ENCODE data around the gene VMAC. TPM values are rescaled to one million over a fixed set of nuclear protein-coding genes. Genes with fewer than 3 reads are reported as not detected.

The VMAC gene
- total RNA-seq, 1 experiment from 2014 or later = 1.7 TPM

GRCh38 chr19:5953030-5953589 lies 48.4 kb downstream of the VMAC start:
- DNase-seq (ENCODE audit: low read depth) = no peak

- DNase-seq (ENCODE audit: low read depth) = peak; percentile 24
Observed at GRCh38 chr19:5953680-5954213, 49.1 kb downstream of the VMAC start.

GRCh38 chr19:5954293-5954692 lies 49.6 kb downstream of the VMAC start:
- peak; percentile 25 for DNase-seq (ENCODE audit: low read depth)

GRCh38 chr19:5955636-5955935 lies 50.9 kb downstream of the VMAC start:
- DNase-seq (ENCODE audit: low read depth) = no peak

GRCh38 chr19:5956323-5956722 lies 51.7 kb downstream of the VMAC start:
- no peak for DNase-seq (ENCODE audit: low read depth)

- no peak for DNase-seq (ENCODE audit: low read depth)
Observed at GRCh38 chr19:5956728-5957127, 52.1 kb downstream of the VMAC start.

GRCh38 chr19:5957170-5957569 lies 52.5 kb downstream of the VMAC start:
- DNase-seq (ENCODE audit: low read depth) = peak; percentile 66

- no peak for DNase-seq (ENCODE audit: low read depth)
Observed at GRCh38 chr19:5958074-5958850, 53.6 kb downstream of the VMAC start.

- no peak for DNase-seq (ENCODE audit: low read depth)
Observed at GRCh38 chr19:5958851-5959122, 54.1 kb downstream of the VMAC start.

GRCh38 chr19:5959260-5960004 lies 54.8 kb downstream of the VMAC start:
- DNase-seq (ENCODE audit: low read depth) = no peak

Other genes with a start within 250 kb of the VMAC start
- 70.3 and 76.2 TPM in 2 replicates for gene MICOS13, start 224.4 kb upstream of the VMAC start, total RNA-seq (2014; rRNA removed; shearing (Covaris generic))
- gene HSD11B1L, start 223.8 kb upstream of the VMAC start, total RNA-seq (2014; rRNA removed; shearing (Covaris generic)) = 2.2 and 6.3 TPM in 2 replicates
- 845 and 864 TPM in 2 replicates for gene RPL36, start 214.6 kb upstream of the VMAC start, total RNA-seq (2014; rRNA removed; shearing (Covaris generic))
- gene LONP1, start 184.7 kb upstream of the VMAC start, total RNA-seq (2014; rRNA removed; shearing (Covaris generic)) = 65.1 and 81.0 TPM in 2 replicates
- not detected in 2 replicates for gene CATSPERD, start 184.2 kb upstream of the VMAC start, total RNA-seq (2014; rRNA removed; shearing (Covaris generic))
- gene PRR22, start 120.1 kb upstream of the VMAC start, total RNA-seq (2014; rRNA removed; shearing (Covaris generic)) = 2.7 and 3.7 TPM in 2 replicates
- 84.5 and 95.7 TPM in 2 replicates for gene DUS3L, start 113.7 kb upstream of the VMAC start, total RNA-seq (2014; rRNA removed; shearing (Covaris generic))
- 0.11 and 0.24 TPM in 2 replicates for gene NRTN, start 99.8 kb upstream of the VMAC start, total RNA-seq (2014; rRNA removed; shearing (Covaris generic))
- not detected in 2 replicates for gene FUT6, start 65.2 kb upstream of the VMAC start, total RNA-seq (2014; rRNA removed; shearing (Covaris generic))
- gene FUT3, start 53.4 kb upstream of the VMAC start, total RNA-seq (2014; rRNA removed; shearing (Covaris generic)) = not detected in 2 replicates
- not detected in 2 replicates for gene FUT5, start 34.3 kb upstream of the VMAC start, total RNA-seq (2014; rRNA removed; shearing (Covaris generic))
- gene NDUFA11, start 1.1 kb upstream of the VMAC start, total RNA-seq (2014; rRNA removed; shearing (Covaris generic)) = 354 and 408 TPM in 2 replicates
- 1.6 and 1.8 TPM in 2 replicates for gene CAPS, start 9.4 kb downstream of the VMAC start, total RNA-seq (2014; rRNA removed; shearing (Covaris generic))
- 64.5 and 83.0 TPM in 2 replicates for gene RANBP3, start 73.3 kb downstream of the VMAC start, total RNA-seq (2014; rRNA removed; shearing (Covaris generic))
- gene RFX2, start 205.6 kb downstream of the VMAC start, total RNA-seq (2014; rRNA removed; shearing (Covaris generic)) = 3.6 and 11.1 TPM in 2 replicates
- gene ACSBG2, start 230.8 kb downstream of the VMAC start, total RNA-seq (2014; rRNA removed; shearing (Covaris generic)) = not detected in 2 replicates

Measured in Daoy (cell line).